Activated CD4-positive, alpha-beta T cell treated with anti-CD3 and anti-CD28 coated beads, Interleukin-2, amount 10 ng/mL, durations not matched to agents 7 days and 5 days (primary cell): ENCODE results near the gene GRAMD2B. TPM values are rescaled to one million over a fixed set of nuclear protein-coding genes. Genes with fewer than 3 reads are reported as not detected.

Experiments used
- CTCF ChIA-PET: fragments of 350-600 bp; sonication (Branson Sonifier 250); formaldehyde crosslinking; loops from one replicate; lab custom pipeline; 2021; ENCODE audit warnings: antibody characterized with exemption; lab: Charles Lee
- POLR2A ChIA-PET: fragments of 350-600 bp; sonication (Branson Sonifier 250); formaldehyde crosslinking; loops from one replicate; lab custom pipeline; 2021; ENCODE audit warnings: antibody characterized with exemption; lab: Charles Lee
- DNase-seq: peaks from one replicate; pipeline ENCODE4 v3.0.0-alpha.2; 2020
- H3K27ac Mint-ChIP-seq: one replicate; pipeline ENCODE4 v1.8.0; 2021; ENCODE audit warnings: mild to moderate bottlenecking, moderate library complexity, mixed read lengths
- H3K27me3 Mint-ChIP-seq: one replicate; pipeline ENCODE4 v1.8.0; 2021; ENCODE audit warnings: mixed read lengths
- H3K36me3 Mint-ChIP-seq: one replicate; pipeline ENCODE4 v1.8.0; 2021; ENCODE audit warnings: low read depth, mixed read lengths
- H3K4me1 Mint-ChIP-seq: one replicate; pipeline ENCODE4 v1.8.0; 2021; ENCODE audit warnings: mixed read lengths
- H3K4me3 Mint-ChIP-seq: one replicate; pipeline ENCODE4 v1.8.0; 2021; ENCODE audit warnings: mild to moderate bottlenecking, moderate library complexity, mixed read lengths
- H3K9me3 Mint-ChIP-seq: one replicate; pipeline ENCODE4 v1.8.0; 2021; ENCODE audit warnings: mixed read lengths
- total RNA-seq, 2 experiments: library from RNA; stranded (reverse); gene quantifications; one replicate each; pipeline ENCODE4 v1.2.3, GENCODE V29; 2021

The GRAMD2B gene
- total RNA-seq, 2 experiments from 2014 or later = 3.3 to 4.4 TPM

GRCh38 chr5:126490167-126490940, 67.1 kb downstream of the GRAMD2B start:
- Mint-ChIP-seq H3K9me3 (no peaks in the 10 kb centered on the region), H3K27ac (no peak overlapping the region), H3K27me3 (no peaks in the 10 kb centered on the region), H3K4me3 (no peak overlapping the region), H3K36me3 (no peaks in the 10 kb centered on the region), H3K4me1 (no peaks in the 10 kb centered on the region)
- DNase-seq = no peak
- POLR2A ChIA-PET = no interaction called here
- CTCF ChIA-PET = interaction anchor here (1.0 to 2.7 kb wide), 2 partner anchors 9 to 16 kb away, joined by 6 to 12 read pairs; no protein-coding TSS in a partner anchor

GRCh38 chr5:126492939-126493338, 69.7 kb downstream of the GRAMD2B start:
- Mint-ChIP-seq H3K4me1 (no peaks in the 10 kb centered on the region), H3K36me3 (no peaks in the 10 kb centered on the region), H3K27me3 (no peaks in the 10 kb centered on the region), H3K27ac (no peak overlapping the region), H3K9me3 (no peaks in the 10 kb centered on the region), H3K4me3 (no peak overlapping the region)
- DNase-seq = no peak
- ChIA-PET CTCF (no interaction called here), POLR2A (no interaction called here)

- Mint-ChIP-seq H3K9me3 (no peaks in the 10 kb centered on the region), H3K36me3 (no peaks in the 10 kb centered on the region), H3K27ac (no peak overlapping the region), H3K27me3 (no peaks in the 10 kb centered on the region), H3K4me3 (no peak overlapping the region), H3K4me1 (no peaks in the 10 kb centered on the region)
- ChIA-PET CTCF (interaction anchor here (0.6 kb wide), 1 partner anchor 659 kb away, joined by 3 read pairs; no protein-coding TSS in a partner anchor), POLR2A (no interaction called here)
- DNase-seq = no peak
Observed at GRCh38 chr5:126494393-126494792, 71.2 kb downstream of the GRAMD2B start.

GRCh38 chr5:126497506-126497905, 74.3 kb downstream of the GRAMD2B start:
- Mint-ChIP-seq H3K9me3 (no peaks in the 10 kb centered on the region), H3K4me1 (peaks cover 10% of the 10 kb centered on the region), H3K4me3 (no peak overlapping the region), H3K27ac (no peak overlapping the region), H3K36me3 (no peaks in the 10 kb centered on the region), H3K27me3 (no peaks in the 10 kb centered on the region)
- ChIA-PET POLR2A (no interaction called here), CTCF (interaction anchor here (0.6 kb wide), 1 partner anchor 9 kb away, joined by 3 read pairs; no protein-coding TSS in a partner anchor)
- no peak for DNase-seq

- no peaks in the 10 kb centered on the region for H3K27me3 Mint-ChIP-seq
- H3K9me3 Mint-ChIP-seq = no peaks in the 10 kb centered on the region
- H3K36me3 Mint-ChIP-seq = no peaks in the 10 kb centered on the region
- POLR2A ChIA-PET = no interaction called here
- H3K27ac Mint-ChIP-seq = no peak overlapping the region
- no peak for DNase-seq
- H3K4me3 Mint-ChIP-seq = no peak overlapping the region
- H3K4me1 Mint-ChIP-seq = peaks cover 16% of the 10 kb centered on the region
- CTCF ChIA-PET = interaction anchor here (0.7 to 1.9 kb wide), 8 partner anchors 9 to 209 kb away, joined by 3 to 12 read pairs (median 5); partner anchors contain the start of gene GRAMD2B
Observed at GRCh38 chr5:126499278-126499677, 76.1 kb downstream of the GRAMD2B start.

GRCh38 chr5:126499853-126500342, 76.7 kb downstream of the GRAMD2B start:
- H3K27me3 Mint-ChIP-seq = no peaks in the 10 kb centered on the region
- H3K4me1 Mint-ChIP-seq = peaks cover 16% of the 10 kb centered on the region
- ChIA-PET CTCF (interaction anchor here (0.6 to 2.1 kb wide), 22 partner anchors 9 to 208 kb away, joined by 3 to 12 read pairs (median 4); partner anchors contain the start of gene GRAMD2B), POLR2A (no interaction called here)
- DNase-seq = peak; percentile 56
- no peaks in the 10 kb centered on the region for H3K9me3 Mint-ChIP-seq
- H3K36me3 Mint-ChIP-seq = no peaks in the 10 kb centered on the region
- H3K4me3 Mint-ChIP-seq = no peak overlapping the region
- H3K27ac Mint-ChIP-seq = no peak overlapping the region

- DNase-seq = no peak
- ChIA-PET POLR2A (interaction anchor here (0.7 kb wide), 1 partner anchor 51 kb away, joined by 3 read pairs; no protein-coding TSS in a partner anchor), CTCF (interaction anchor here (1.2 to 2.1 kb wide), 4 partner anchors 21 to 158 kb away, joined by 4 to 6 read pairs (median 4); no protein-coding TSS in a partner anchor)
- no peak overlapping the region for H3K27ac Mint-ChIP-seq
- H3K4me3 Mint-ChIP-seq = no peak overlapping the region
- peaks cover 16% of the 10 kb centered on the region for H3K4me1 Mint-ChIP-seq
- H3K36me3 Mint-ChIP-seq = no peaks in the 10 kb centered on the region
- H3K27me3 Mint-ChIP-seq = no peaks in the 10 kb centered on the region
- no peaks in the 10 kb centered on the region for H3K9me3 Mint-ChIP-seq
Observed at GRCh38 chr5:126501448-126501847, 78.2 kb downstream of the GRAMD2B start.

GRCh38 chr5:126503602-126504104, 80.4 kb downstream of the GRAMD2B start:
- ChIA-PET POLR2A (no interaction called here), CTCF (no interaction called here)
- Mint-ChIP-seq H3K4me3 (no peak overlapping the region), H3K9me3 (peaks cover 4% of the 10 kb centered on the region), H3K4me1 (peaks cover 25% of the 10 kb centered on the region), H3K27me3 (no peaks in the 10 kb centered on the region), H3K27ac (no peak overlapping the region), H3K36me3 (peaks cover 7% of the 10 kb centered on the region)
- no peak for DNase-seq

- Mint-ChIP-seq H3K27ac (no peak overlapping the region), H3K36me3 (peaks cover 7% of the 10 kb centered on the region), H3K4me3 (no peak overlapping the region), H3K27me3 (no peaks in the 10 kb centered on the region), H3K9me3 (peaks cover 4% of the 10 kb centered on the region), H3K4me1 (peaks cover 26% of the 10 kb centered on the region)
- DNase-seq = no peak
- POLR2A ChIA-PET = no interaction called here
- CTCF ChIA-PET = no interaction called here
Observed at GRCh38 chr5:126506079-126506478, 82.9 kb downstream of the GRAMD2B start.

GRCh38 chr5:126508251-126508961, 85.2 kb downstream of the GRAMD2B start:
- peaks cover 26% of the 10 kb centered on the region for H3K4me1 Mint-ChIP-seq
- CTCF ChIA-PET = interaction anchor here (1.7 kb wide), 1 partner anchor 9 kb away, joined by 5 read pairs; no protein-coding TSS in a partner anchor
- H3K9me3 Mint-ChIP-seq = peaks cover 4% of the 10 kb centered on the region
- peak overlapping the region; percentile 54 for H3K4me3 Mint-ChIP-seq
- H3K27ac Mint-ChIP-seq = peak overlapping the region; percentile 88
- POLR2A ChIA-PET = no interaction called here
- no peaks in the 10 kb centered on the region for H3K27me3 Mint-ChIP-seq
- DNase-seq = no peak
- peaks cover 7% of the 10 kb centered on the region for H3K36me3 Mint-ChIP-seq

GRCh38 chr5:126508962-126509279, 85.7 kb downstream of the GRAMD2B start:
- Mint-ChIP-seq H3K27me3 (no peaks in the 10 kb centered on the region), H3K27ac (peak overlapping the region; percentile 88), H3K4me1 (peaks cover 21% of the 10 kb centered on the region), H3K36me3 (peaks cover 7% of the 10 kb centered on the region), H3K9me3 (peaks cover 4% of the 10 kb centered on the region), H3K4me3 (peak overlapping the region; percentile 54)
- peak; percentile 18 for DNase-seq
- POLR2A ChIA-PET = no interaction called here
- CTCF ChIA-PET = interaction anchor here (1.7 kb wide), 1 partner anchor 9 kb away, joined by 5 read pairs; no protein-coding TSS in a partner anchor

GRCh38 chr5:126509339-126509738, 86.1 kb downstream of the GRAMD2B start:
- Mint-ChIP-seq H3K27ac (no peak overlapping the region), H3K4me3 (no peak overlapping the region), H3K27me3 (no peaks in the 10 kb centered on the region), H3K4me1 (peaks cover 20% of the 10 kb centered on the region), H3K9me3 (peaks cover 4% of the 10 kb centered on the region), H3K36me3 (peaks cover 7% of the 10 kb centered on the region)
- no peak for DNase-seq
- CTCF ChIA-PET = interaction anchor here (1.2 to 1.7 kb wide), 2 partner anchors 9 to 41 kb away, joined by 3 to 5 read pairs; no protein-coding TSS in a partner anchor
- POLR2A ChIA-PET = no interaction called here
